SK-N-SH (cell line): ENCODE data around the gene MAP1LC3B. TPM values are rescaled to one million over a fixed set of nuclear protein-coding genes. Genes with fewer than 3 reads are reported as not detected.
A peak's percentile ranks its signal among the peaks of the same experiment; 100 is the strongest.

Experiments
- CTCF ChIA-PET: fragments of 300-600, 350-600 bp; formaldehyde crosslinking; extraction: SDS; loops from one replicate; lab custom pipeline; 2021; lab: Yijun Ruan, JAX
- POLR2A ChIA-PET: fragments of 350-600 bp; sonication (Branson Sonifier 250); formaldehyde crosslinking; extraction: SDS; loops from one replicate; lab custom pipeline; 2020; ENCODE audit warnings: antibody characterized with exemption, inconsistent platforms; lab: Yijun Ruan, JAX
- DNase-seq: peaks from one replicate; pipeline ENCODE4 v3.0.0; 2012
- H2AFZ ChIP-seq: fragments of 200-600 bp; sonication (generic); 2 replicates; pipeline ENCODE4 v1.8.1; 2016; ENCODE audit warnings: antibody characterized with exemption, mild to moderate bottlenecking, low read depth
- H3F3A ChIP-seq: fragments of 200-600 bp; sonication (generic); replicated peaks from 2 replicates; pipeline ENCODE3; 2016; ENCODE audit warnings: antibody characterized with exemption, mild to moderate bottlenecking; ENCODE audit not compliant: insufficient read depth
- H3K27ac ChIP-seq, 2 experiments: fragments of 200-500 bp in 1 of 2; fragments of 200-600 bp in 1 of 2; sonication (Bioruptor generic) in 1 of 2; sonication (generic), shearing (Covaris generic) in 1 of 2; 2 replicates each; pipeline versions ENCODE4 v1.5.1 to v1.6.1; 2014 to 2016; ENCODE audit warnings: low read depth in 2 of 2, inconsistent platforms in 1 of 2, low read length in 1 of 2, mild to moderate bottlenecking in 1 of 2, mixed read lengths in 1 of 2
- H3K27me3 ChIP-seq: fragments of 200-600 bp; sonication (generic), shearing (Covaris generic); 2 replicates; pipeline ENCODE4 v1.6.1; 2016; ENCODE audit warnings: mixed run types; ENCODE audit not compliant: insufficient read depth
- H3K36me3 ChIP-seq, 2 experiments: fragments of 200-500 bp in 1 of 2; fragments of 200-600 bp in 1 of 2; sonication (Bioruptor generic) in 1 of 2; sonication (generic) in 1 of 2; replicated peaks in 1 of 2; 2 replicates each; pipeline versions ENCODE3 to v1.5.1; 2014 to 2016; ENCODE audit warnings: low read length in 1 of 2, mild to moderate bottlenecking in 1 of 2; ENCODE audit not compliant: insufficient read depth in 2 of 2, control insufficient read depth in 1 of 2
- H3K4me1 ChIP-seq, 2 experiments: fragments of 200-500 bp in 1 of 2; fragments of 200-600 bp in 1 of 2; sonication (Bioruptor generic) in 1 of 2; sonication (generic), shearing (Covaris generic) in 1 of 2; 2 replicates each; pipeline versions ENCODE4 v1.5.1 to v1.6.1; 2014 to 2016; ENCODE audit warnings: low read depth in 1 of 2, low read length in 1 of 2, mixed run types in 1 of 2; ENCODE audit not compliant: insufficient read depth in 2 of 2, control insufficient read depth in 1 of 2
- H3K4me2 ChIP-seq: fragments of 200-600 bp; sonication (generic), shearing (Covaris generic); 2 replicates; pipeline ENCODE4 v1.6.1; 2017; ENCODE audit warnings: mixed run types
- H3K4me3 ChIP-seq, 2 experiments: fragments of 200-500 bp in 1 of 2; fragments of 200-600 bp in 1 of 2; sonication (Bioruptor generic) in 1 of 2; sonication (generic), shearing (Covaris generic) in 1 of 2; 2 replicates each; pipeline versions ENCODE4 v1.5.1 to v1.8.1; 2014 to 2016; ENCODE audit warnings: low read depth in 2 of 2, inconsistent platforms in 1 of 2, low read length in 1 of 2, mild to moderate bottlenecking in 1 of 2, mixed read lengths in 1 of 2, moderate library complexity in 1 of 2
- H3K79me2 ChIP-seq: fragments of 200-600 bp; sonication (generic); 2 replicates; pipeline ENCODE4 v1.8.1; 2017; ENCODE audit warnings: mild to moderate bottlenecking; ENCODE audit not compliant: insufficient read depth
- H3K9ac ChIP-seq: fragments of 200-600 bp; sonication (generic); 2 replicates; pipeline ENCODE4 v1.6.1; 2017; ENCODE audit warnings: mixed run types
- H3K9me2 ChIP-seq: fragments of 200-600 bp; sonication (generic); 2 replicates; pipeline ENCODE4 v1.6.1; 2017; ENCODE audit warnings: mixed run types
- H3K9me3 ChIP-seq: fragments of 200-600 bp; sonication (generic); 2 replicates; pipeline ENCODE4 v1.6.1; 2017; ENCODE audit warnings: mixed run types, mild to moderate bottlenecking, moderate library complexity
- H4K20me1 ChIP-seq: fragments of 200-600 bp; sonication (generic); 2 replicates; pipeline ENCODE4 v1.6.1; 2017; ENCODE audit warnings: mild to moderate bottlenecking, mixed run types; ENCODE audit not compliant: insufficient read depth
- CHD2 ChIP-seq: fragments of 150-350 bp; IDR thresholded peaks from 2 replicates; pipeline ENCODE4 v1.6.1; 2018; ENCODE audit warnings: low read length; ENCODE audit not compliant: partially characterized antibody
- ELF1 ChIP-seq: IDR thresholded peaks from 2 replicates; pipeline ENCODE4 v1.4.0; 2012
- GABPA ChIP-seq: IDR thresholded peaks from 2 replicates; pipeline ENCODE4 v1.4.0; 2012; ENCODE audit warnings: low read depth, mild to moderate bottlenecking
- MAX ChIP-seq: IDR thresholded peaks from 2 replicates; pipeline ENCODE4 v1.4.0; 2012; ENCODE audit warnings: low read depth
- MXI1 ChIP-seq: IDR thresholded peaks from 2 replicates; pipeline ENCODE4 v1.6.1; 2012; ENCODE audit warnings: mild to moderate bottlenecking, low read depth, low read length, improper control_type of control experiment
- NRF1 ChIP-seq: IDR thresholded peaks from 2 replicates; pipeline ENCODE4 v1.6.1; 2012; ENCODE audit warnings: low read depth, mild to moderate bottlenecking, low read length
- PBX3 ChIP-seq: IDR thresholded peaks from 2 replicates; pipeline ENCODE4; 2012
- RAD21 ChIP-seq: IDR thresholded peaks from 2 replicates; pipeline ENCODE4 v1.6.1; 2012; ENCODE audit warnings: mild to moderate bottlenecking, low read length
- RCOR1 ChIP-seq: fragments of 150-350 bp; IDR thresholded peaks from 2 replicates; pipeline ENCODE4 v1.6.1; 2017; ENCODE audit warnings: antibody characterized with exemption, low read length
- REST ChIP-seq: IDR thresholded peaks from 2 replicates; pipeline ENCODE4 v1.6.1; 2012; ENCODE audit warnings: mild to moderate bottlenecking, low read depth, low read length, moderate library complexity
- RFX5 ChIP-seq: IDR thresholded peaks from 2 replicates; pipeline ENCODE4 v1.6.1; 2012; ENCODE audit warnings: mild to moderate bottlenecking, improper control_type of control experiment, low read length
- TAF1 ChIP-seq: IDR thresholded peaks from 2 replicates; pipeline ENCODE4 v1.6.1; 2012; ENCODE audit warnings: low read depth, mild to moderate bottlenecking, low read length, moderate library complexity, borderline replicate concordance
- WGBS: methylation state at CpG from one replicate; pipeline ENCODE4 v1.1.6; 2017; ENCODE audit warnings: low lambda C conversion rate; 5-methylcytosine and 5-hydroxymethylcytosine counted together
- polyA plus RNA-seq, 3 experiments: library from polyadenylated mRNA; depleted of rRNA; stranded (reverse); fragments of >200 nt; gene quantifications; 2 replicates each; pipeline ENCODE4 v1.2.3, GENCODE V29; 2012

Gene MAP1LC3B
- polyA plus RNA-seq, 1 of the 3 experiments (the other 2 are of a cell fraction), result 33.7 TPM

- CTCF ChIA-PET, result interaction anchor here (0.9 to 3.4 kb wide), 7 partner anchors 12 to 29 kb away, joined by 3 to 11 read pairs (median 4); no protein-coding TSS in a partner anchor
- H3K4me1 ChIP-seq, result peaks cover 15 to 29% of the 10 kb centered on the region in 2 experiments
- H3K9me2 ChIP-seq, result no peaks in the 10 kb centered on the region
- H3K79me2 ChIP-seq, result peaks cover 79% of the 10 kb centered on the region
- no peaks in the 10 kb centered on the region for H3K9me3 ChIP-seq
- no peaks in the 10 kb centered on the region for H3K36me3 ChIP-seq
- POLR2A ChIA-PET, result no interaction called here
- no peak for TF ChIP-seq PBX3
- TF ChIP-seq MAX, result no peak
- TF ChIP-seq REST, result no peak
- TF ChIP-seq CHD2, result no peak
- TF ChIP-seq TAF1, result no peak
- TF ChIP-seq ELF1, result no peak
- TF ChIP-seq RCOR1, result no peak
- no peak for TF ChIP-seq MXI1
- no peak for TF ChIP-seq NRF1
- TF ChIP-seq GABPA, result no peak
- 96% methylated on average over 14 of the region's 14 CpGs for WGBS
- DNase-seq, result no peak
- no peak overlapping the region for H2AFZ ChIP-seq
- H3K4me3 ChIP-seq, result no peak overlapping the region
- no peaks in the 10 kb centered on the region for H3K27me3 ChIP-seq
- H3K27ac ChIP-seq, result no peak overlapping the region
- H3F3A ChIP-seq, result peaks cover 27% of the 10 kb centered on the region
- H3K9ac ChIP-seq, result no peak overlapping the region
- peaks cover 37% of the 10 kb centered on the region for H4K20me1 ChIP-seq
- H3K4me2 ChIP-seq, result no peak overlapping the region
Observed at GRCh38 chr16:87437327-87437726, 45.2 kb downstream of the MAP1LC3B start.

- DNase-seq, result peak; percentile 61
- peak; percentile 64; the same call in 1 of the 2 replicates for TF ChIP-seq MXI1
- TF ChIP-seq MAX, result no peak
- TF ChIP-seq RFX5, result no peak
- peak; percentile 45 for TF ChIP-seq RAD21
- TF ChIP-seq, all 33 proteins: peak for 2
- Histone ChIP-seq H3K4me2 (no peak overlapping the region), H3K4me3 (no peak overlapping the region), H3K27ac (no peak overlapping the region), H3K36me3 (no peaks in the 10 kb centered on the region), H3K9me2 (no peaks in the 10 kb centered on the region), H3K9me3 (no peaks in the 10 kb centered on the region), H3F3A (peaks cover 24% of the 10 kb centered on the region), H2AFZ (no peak overlapping the region), H3K4me1 (peaks cover 19 to 26% of the 10 kb centered on the region in 2 experiments), H3K79me2 (peaks cover 80% of the 10 kb centered on the region), H4K20me1 (peaks cover 31% of the 10 kb centered on the region), H3K9ac (no peak overlapping the region), H3K27me3 (no peaks in the 10 kb centered on the region)
- ChIA-PET POLR2A (interaction anchor here (0.6 kb wide), 1 partner anchor 8 kb away, joined by 3 read pairs; no protein-coding TSS in a partner anchor), CTCF (interaction anchor here (0.6 to 3.4 kb wide), 12 partner anchors 11 to 140 kb away, joined by 3 to 11 read pairs (median 4); no protein-coding TSS in a partner anchor)
- 93% methylated on average over 11 of the region's 17 CpGs for WGBS
Observed at GRCh38 chr16:87437911-87438610, 45.9 kb downstream of the MAP1LC3B start.
